ENCODE results near the gene KCNJ18. TPM values are rescaled to one million over a fixed set of nuclear protein-coding genes. Genes with fewer than 3 reads are reported as not detected.
"Not testable (repeated sequence)": the region's sequence is repeated elsewhere in the genome, so short reads cannot be mapped to it uniquely, and the experiment has no call there.

Gene KCNJ18
- total and polyA plus RNA-seq, 2 of the 13 experiments (the other 11 are each of a cell fraction or from before 2014, with no cell fraction given) = not detected

DNA sequence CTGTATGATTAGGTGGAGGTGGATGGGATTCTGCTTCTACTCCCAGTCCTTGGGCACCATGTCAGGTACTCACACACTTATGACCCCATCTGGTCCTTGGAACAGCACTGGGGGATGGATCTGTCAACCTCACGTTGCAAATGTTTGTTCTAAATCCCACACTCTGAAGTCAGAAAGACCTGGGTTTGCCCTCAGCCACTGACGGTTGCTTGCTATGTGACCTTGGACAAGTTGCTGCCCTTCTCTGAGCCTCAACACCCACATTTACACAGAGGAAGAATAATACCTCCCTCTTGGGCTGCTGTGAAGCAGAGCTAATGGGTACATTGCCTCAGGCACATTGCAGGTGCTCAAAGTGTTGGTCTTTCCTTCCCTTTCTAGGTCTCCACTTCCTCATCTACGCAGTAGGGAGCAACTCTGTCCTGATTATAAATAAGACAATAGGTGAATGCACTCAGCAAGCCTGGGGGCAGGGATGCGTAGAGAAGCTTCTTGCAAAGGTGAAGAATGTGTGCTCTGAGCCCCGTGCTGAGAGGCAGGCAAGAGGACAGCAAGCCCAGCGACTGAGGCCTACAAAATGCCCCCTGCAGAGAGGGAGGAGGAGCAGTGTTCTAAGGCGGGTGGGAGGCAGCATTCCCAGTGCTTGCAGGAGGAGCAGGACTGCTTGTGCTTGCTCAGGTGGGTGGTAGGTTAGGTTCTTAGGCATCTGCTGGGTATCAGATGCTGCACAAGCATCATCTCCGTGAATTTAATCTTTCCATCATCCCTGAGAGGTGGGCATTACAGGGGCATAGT lies 21.8 kb upstream of the KCNJ18 start:
- intact Hi-C loops (cut with micrococcal nuclease; ENCODE audit: unreplicated experiment); H3K4me1 ChIP-seq (ENCODE audit: insufficient read depth, low read length); POLR2A ChIA-PET; BruUV-seq (replicated peaks); H3K4me2 ChIP-seq (ENCODE audit: low read depth, low read length); DNase-seq (ENCODE audit: low spot score); FAIRE-seq; H3K27me3 ChIP-seq (ENCODE audit: control insufficient read depth in 1 of 2, insufficient read depth in 2 of 2, low read length in 2 of 2); H3K9ac ChIP-seq (ENCODE audit: insufficient read depth, low read depth, low read length); H4K20me1 ChIP-seq (ENCODE audit: insufficient read depth, low read length); H3K4me3 ChIP-seq (replicated peaks in 1 of 3; ENCODE audit: insufficient read depth in 1 of 3, low read depth in 2 of 3, low read length in 3 of 3); ATAC-seq; H2AFZ ChIP-seq (ENCODE audit: low read length); H3K79me2 ChIP-seq (ENCODE audit: insufficient read depth, low read length); H3K36me3 ChIP-seq (replicated peaks in 1 of 2; ENCODE audit: control insufficient read depth in 1 of 2, insufficient read depth in 2 of 2, low read length in 2 of 2); CTCF ChIA-PET (ENCODE audit: low intra/inter-chr PET ratio, low total read pairs); H3K27ac ChIP-seq (ENCODE audit: extremely low read length, insufficient read depth, low read length); in situ Hi-C loops (cut with HindIII; ENCODE audit: extremely low pct_ligation_motif_present, low pct_unique_long_range_greater_than_20kb): not testable (repeated sequence)
- H3K9me3 ChIP-seq (ENCODE audit: low read length) = peaks cover 15% of the 10 kb centered on the region
- WGBS (ENCODE audit: low lambda C conversion rate) = 11% methylated on average over 8 of the region's 8 CpGs

DNA sequence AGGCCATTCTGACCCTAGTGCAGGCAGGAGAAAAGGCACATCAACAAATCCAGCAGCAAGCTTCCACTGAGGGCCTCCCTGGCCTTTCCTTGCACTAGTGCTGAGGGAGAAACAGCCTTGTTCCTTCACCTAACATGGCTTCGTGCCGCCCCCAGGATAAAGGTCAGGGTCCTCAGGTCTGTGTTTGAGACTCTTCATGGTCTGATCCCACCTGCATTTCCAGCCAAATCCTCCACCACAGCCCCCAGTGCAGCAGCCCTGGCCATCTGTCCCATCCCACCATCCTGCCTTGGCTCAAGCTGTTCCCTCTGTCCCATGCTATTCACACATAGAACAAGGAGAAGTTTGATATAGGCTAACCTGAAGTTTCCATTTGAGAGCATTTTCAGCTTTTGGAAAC lies 20.9 kb upstream of the KCNJ18 start:
- POLR2A ChIA-PET; H3K36me3 ChIP-seq (replicated peaks in 1 of 2; ENCODE audit: control insufficient read depth in 1 of 2, insufficient read depth in 2 of 2, low read length in 2 of 2); in situ Hi-C loops (cut with HindIII; ENCODE audit: extremely low pct_ligation_motif_present, low pct_unique_long_range_greater_than_20kb): not testable (repeated sequence)

DNA sequence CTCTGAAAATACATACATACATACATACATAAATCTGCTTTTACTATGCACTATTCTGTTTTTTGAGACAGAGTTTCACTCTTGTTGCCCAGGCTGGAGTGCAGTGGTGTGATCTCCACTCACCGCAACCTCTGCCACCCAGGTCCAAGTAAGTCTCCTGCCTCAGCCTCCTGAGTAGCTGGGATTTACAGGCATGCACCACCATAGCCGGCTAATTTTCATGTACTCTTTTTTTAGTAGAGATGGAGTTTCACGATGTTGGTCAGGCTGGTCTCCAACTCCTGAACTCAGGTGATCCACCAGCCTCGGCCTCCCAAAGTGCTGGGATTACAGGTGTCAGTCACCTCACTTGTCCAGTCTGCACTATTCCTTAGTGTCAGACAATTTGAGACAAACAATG lies 20.5 kb upstream of the KCNJ18 start:
- not testable (repeated sequence) for BruUV-seq (replicated peaks)

More for the DNA sequence above, 20.9 kb upstream of the KCNJ18 start:
- H3K4me3 ChIP-seq (replicated peaks in 1 of 3; ENCODE audit: insufficient read depth in 1 of 3, low read depth in 2 of 3, low read length in 3 of 3); H3K9me3 ChIP-seq (ENCODE audit: low read length); H3K4me2 ChIP-seq (ENCODE audit: low read depth, low read length); H3K4me1 ChIP-seq (ENCODE audit: insufficient read depth, low read length); H3K9ac ChIP-seq (ENCODE audit: insufficient read depth, low read depth, low read length); H4K20me1 ChIP-seq (ENCODE audit: insufficient read depth, low read length); CTCF ChIA-PET (ENCODE audit: low intra/inter-chr PET ratio, low total read pairs); BruUV-seq (replicated peaks); FAIRE-seq; intact Hi-C loops (cut with micrococcal nuclease; ENCODE audit: unreplicated experiment); H3K27ac ChIP-seq (ENCODE audit: extremely low read length, insufficient read depth, low read length); H3K27me3 ChIP-seq (ENCODE audit: control insufficient read depth in 1 of 2, insufficient read depth in 2 of 2, low read length in 2 of 2); ATAC-seq; H3K79me2 ChIP-seq (ENCODE audit: insufficient read depth, low read length); DNase-seq (ENCODE audit: low spot score); H2AFZ ChIP-seq (ENCODE audit: low read length): not testable (repeated sequence)
- WGBS (ENCODE audit: low lambda C conversion rate) = 0% methylated on average over 2 of the region's 2 CpGs

DNA sequence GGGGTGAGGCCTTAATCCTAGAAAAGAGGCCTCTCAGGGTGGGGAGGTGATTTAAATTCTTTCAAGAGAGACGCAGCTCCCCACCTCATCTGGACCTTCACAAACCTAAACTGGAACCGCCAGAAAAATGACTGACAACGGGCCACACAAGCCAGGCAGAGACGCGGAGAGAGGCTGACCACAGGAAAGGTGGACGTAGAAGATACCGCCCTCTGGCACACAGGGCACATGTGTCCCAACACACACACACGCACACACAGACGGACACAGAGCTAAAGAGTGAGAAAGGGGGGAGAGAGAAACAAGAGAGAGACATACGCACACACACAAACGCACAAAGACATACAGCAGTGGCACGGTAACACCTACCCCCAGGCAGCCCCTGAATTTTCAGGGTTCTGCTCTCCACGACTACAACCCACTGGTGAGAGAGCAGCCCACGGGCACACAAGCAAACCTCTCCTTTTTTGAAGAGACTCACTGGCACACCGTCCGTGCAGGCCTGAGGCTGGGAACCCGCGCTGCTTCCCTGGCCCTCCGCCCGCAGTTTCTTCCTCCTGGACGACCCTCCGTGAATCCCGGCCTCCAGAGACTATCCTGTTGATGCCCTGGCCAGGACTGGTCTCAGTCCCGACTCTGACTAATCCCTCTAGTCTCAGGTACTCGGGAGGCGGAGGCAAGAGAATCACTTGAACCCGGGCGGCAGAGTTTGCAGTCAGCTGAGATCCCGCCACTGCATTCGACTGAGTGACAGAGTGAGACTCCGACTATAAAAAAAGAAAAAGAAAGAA lies 18.7 kb upstream of the KCNJ18 start:
- DNase-seq (ENCODE audit: low spot score); H3K4me2 ChIP-seq (ENCODE audit: low read depth, low read length); H3K36me3 ChIP-seq (replicated peaks in 1 of 2; ENCODE audit: control insufficient read depth in 1 of 2, insufficient read depth in 2 of 2, low read length in 2 of 2); FAIRE-seq; BruUV-seq (replicated peaks); H2AFZ ChIP-seq (ENCODE audit: low read length); H3K4me3 ChIP-seq (replicated peaks in 1 of 3; ENCODE audit: insufficient read depth in 1 of 3, low read depth in 2 of 3, low read length in 3 of 3); H3K79me2 ChIP-seq (ENCODE audit: insufficient read depth, low read length); H3K9ac ChIP-seq (ENCODE audit: insufficient read depth, low read depth, low read length); POLR2A ChIA-PET; H3K27ac ChIP-seq (ENCODE audit: extremely low read length, insufficient read depth, low read length); intact Hi-C loops (cut with micrococcal nuclease; ENCODE audit: unreplicated experiment); H3K9me3 ChIP-seq (ENCODE audit: low read length); H4K20me1 ChIP-seq (ENCODE audit: insufficient read depth, low read length); H3K4me1 ChIP-seq (ENCODE audit: insufficient read depth, low read length); ATAC-seq; CTCF ChIA-PET (ENCODE audit: low intra/inter-chr PET ratio, low total read pairs); in situ Hi-C loops (cut with HindIII; ENCODE audit: extremely low pct_ligation_motif_present, low pct_unique_long_range_greater_than_20kb): not testable (repeated sequence)
- H3K27me3 ChIP-seq (ENCODE audit: control insufficient read depth in 1 of 2, insufficient read depth in 2 of 2, low read length in 2 of 2) = peaks cover 5 to 28% of the 10 kb centered on the region in 2 experiments; a peak in 3 of 5 replicates
- 47% methylated on average over 31 of the region's 31 CpGs for WGBS (ENCODE audit: low lambda C conversion rate)

More for the DNA sequence above, 20.5 kb upstream of the KCNJ18 start:
- H4K20me1 ChIP-seq (ENCODE audit: insufficient read depth, low read length); H2AFZ ChIP-seq (ENCODE audit: low read length); intact Hi-C loops (cut with micrococcal nuclease; ENCODE audit: unreplicated experiment); H3K79me2 ChIP-seq (ENCODE audit: insufficient read depth, low read length); H3K4me1 ChIP-seq (ENCODE audit: insufficient read depth, low read length); in situ Hi-C loops (cut with HindIII; ENCODE audit: extremely low pct_ligation_motif_present, low pct_unique_long_range_greater_than_20kb); CTCF ChIA-PET (ENCODE audit: low intra/inter-chr PET ratio, low total read pairs); H3K9me3 ChIP-seq (ENCODE audit: low read length); DNase-seq (ENCODE audit: low spot score); ATAC-seq; POLR2A ChIA-PET; H3K36me3 ChIP-seq (replicated peaks in 1 of 2; ENCODE audit: control insufficient read depth in 1 of 2, insufficient read depth in 2 of 2, low read length in 2 of 2); H3K4me2 ChIP-seq (ENCODE audit: low read depth, low read length); H3K4me3 ChIP-seq (replicated peaks in 1 of 3; ENCODE audit: insufficient read depth in 1 of 3, low read depth in 2 of 3, low read length in 3 of 3); H3K27ac ChIP-seq (ENCODE audit: extremely low read length, insufficient read depth, low read length); FAIRE-seq; H3K9ac ChIP-seq (ENCODE audit: insufficient read depth, low read depth, low read length): not testable (repeated sequence)
- 21% methylated on average over 4 of the region's 4 CpGs for WGBS (ENCODE audit: low lambda C conversion rate)
- H3K27me3 ChIP-seq (ENCODE audit: control insufficient read depth in 1 of 2, insufficient read depth in 2 of 2, low read length in 2 of 2) = peaks cover 1 to 12% of the 10 kb centered on the region in 2 experiments; a peak in 3 of 5 replicates

All from HepG2 (cell line).